Measurements from ENCODE around the gene DLG1.
"Not testable (repeated sequence)": the region's sequence is repeated elsewhere in the genome, so short reads cannot be mapped to it uniquely, and the experiment has no call there.

Gene DLG1

GRCh38 chr3:197212290-197212689 is 86.1 kb downstream of the DLG1 start:
- no peak for DNase-seq (ENCODE audit: low read depth in 4 of 4, low spot score in 1 of 4)

- not testable (repeated sequence) for DNase-seq (ENCODE audit: low read depth in 4 of 4, low spot score in 1 of 4)
These were observed 86.7 kb downstream of the DLG1 start for GRCh38 chr3:197211698-197212097.

DNA sequence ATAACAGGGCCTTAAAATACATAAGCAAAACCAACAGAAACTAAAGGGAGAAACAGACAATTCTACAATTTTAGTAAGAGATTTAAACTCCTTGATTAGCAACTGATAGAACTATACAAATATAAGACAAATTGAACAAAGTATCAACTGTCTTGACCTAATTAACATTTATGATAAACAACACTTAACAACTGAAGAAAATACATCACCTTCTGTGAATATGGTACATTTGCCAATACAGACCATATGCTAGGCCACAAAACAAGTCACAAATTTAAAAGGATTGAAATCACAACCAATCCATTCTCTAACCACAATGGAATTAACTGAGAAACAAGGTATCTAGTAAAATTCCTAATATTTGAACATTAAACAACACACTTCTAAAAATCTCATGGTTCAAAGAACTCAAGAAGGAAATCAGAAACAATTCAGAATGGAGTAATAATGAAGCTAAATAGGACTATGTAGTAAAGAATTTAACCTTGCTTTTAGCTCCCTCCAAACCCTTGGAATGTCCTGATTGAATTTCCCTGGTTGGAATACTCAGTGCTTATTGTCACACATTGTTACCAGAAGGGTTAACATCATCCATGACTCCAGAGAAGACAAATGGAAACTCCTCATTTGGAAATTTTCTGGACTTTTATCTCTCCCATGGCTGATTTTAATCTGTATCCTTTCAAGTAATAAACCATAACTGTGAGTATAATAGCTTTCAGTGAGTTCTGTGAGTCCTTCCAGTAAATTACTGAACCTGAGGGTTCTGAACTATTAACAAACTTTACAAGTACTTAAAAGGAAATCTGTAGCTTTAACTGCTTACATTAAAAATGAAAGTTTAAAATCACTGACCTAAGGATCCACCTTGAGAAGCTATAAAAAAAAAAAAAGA is 88.8 kb downstream of the DLG1 start:
- no peak for DNase-seq (ENCODE audit: low read depth in 4 of 4, low spot score in 1 of 4)

DNA sequence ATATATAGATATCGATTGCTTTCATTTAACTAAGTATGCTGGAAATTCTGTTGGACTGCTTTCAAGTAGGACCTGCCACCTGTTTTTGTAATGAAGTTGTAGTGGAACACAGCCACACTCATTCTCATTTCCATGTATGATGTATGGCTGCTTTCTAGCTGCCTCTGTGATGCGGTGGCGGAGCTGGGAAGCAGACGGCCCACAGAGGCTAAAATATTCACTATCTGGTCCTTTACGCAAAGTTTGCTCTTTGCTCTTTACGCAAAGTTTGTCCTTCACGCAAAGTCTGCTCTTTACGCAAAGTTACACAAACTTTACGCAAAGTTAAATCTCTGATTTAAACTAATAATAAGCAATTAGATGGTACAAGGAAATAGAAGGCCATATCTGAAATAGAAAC is 91.5 kb downstream of the DLG1 start:
- no peak for DNase-seq (ENCODE audit: low read depth in 4 of 4, low spot score in 1 of 4)

GRCh38 chr3:197205675-197206074 is 92.7 kb downstream of the DLG1 start:
- DNase-seq (ENCODE audit: low read depth in 4 of 4, low spot score in 1 of 4), result no peak

DNA sequence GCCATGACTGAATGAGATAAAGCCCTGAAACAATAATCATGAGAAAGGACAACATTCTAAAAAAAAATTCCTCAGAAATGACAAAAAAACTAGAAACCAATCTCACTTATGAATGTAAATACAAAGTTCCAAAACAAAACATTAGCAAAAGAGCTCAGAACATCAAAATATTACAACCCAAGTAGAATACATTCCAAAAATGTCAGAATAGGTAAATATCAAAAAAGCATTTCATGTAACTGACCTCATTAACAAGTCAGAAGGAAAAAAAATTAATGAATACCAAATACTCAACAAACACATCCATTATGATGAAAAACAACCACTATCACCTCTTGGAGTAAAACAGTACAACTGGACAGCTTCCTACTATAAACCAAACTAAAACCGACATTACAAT is 93.1 kb downstream of the DLG1 start:
- DNase-seq (ENCODE audit: low read depth in 4 of 4, low spot score in 1 of 4), result no peak

- DNase-seq (ENCODE audit: low read depth in 4 of 4, low spot score in 1 of 4), result no peak
These were observed 93.7 kb downstream of the DLG1 start for GRCh38 chr3:197204736-197205135.

DNA sequence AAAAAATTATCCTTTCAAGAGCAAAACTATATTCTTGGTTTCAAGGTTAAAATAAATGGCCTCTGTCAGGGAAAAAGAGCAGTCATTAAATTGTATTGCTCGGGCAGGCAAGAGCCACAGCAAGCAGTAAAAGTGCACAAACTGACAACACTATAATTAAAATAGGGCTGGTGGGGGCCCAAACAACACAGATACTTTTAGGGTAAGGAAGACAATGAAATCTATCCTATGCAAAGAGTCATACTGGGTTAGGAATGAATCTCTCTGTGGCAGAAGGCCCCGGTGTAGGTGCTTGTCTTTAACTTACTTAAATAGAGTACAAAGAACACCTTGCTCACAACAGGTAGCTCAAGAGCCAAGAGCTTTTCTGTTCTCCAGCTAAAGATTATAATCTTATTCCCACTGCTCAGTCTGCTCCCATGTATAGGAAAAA is 94.7 kb downstream of the DLG1 start:
- no peak for DNase-seq (ENCODE audit: low read depth in 4 of 4, low spot score in 1 of 4)

DNA sequence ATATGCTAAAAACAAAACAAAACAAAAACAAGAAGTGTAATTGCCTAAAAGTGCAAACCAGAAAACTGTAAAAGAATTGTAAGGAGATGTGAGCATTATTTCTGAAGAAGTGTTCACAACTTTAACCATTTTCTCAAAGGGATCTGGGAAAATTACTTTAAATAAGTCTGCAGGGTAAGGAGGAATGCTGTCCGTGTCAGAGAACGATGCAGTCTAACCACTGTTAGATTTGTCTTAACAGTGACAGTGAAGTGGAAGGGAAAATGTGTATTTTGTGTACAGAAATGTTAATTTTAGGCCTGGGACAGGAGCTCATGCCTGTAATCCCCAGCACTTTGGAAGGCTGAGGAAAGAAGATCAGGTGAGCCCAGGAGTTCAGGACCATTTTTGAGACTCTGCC is 95.7 kb downstream of the DLG1 start:
- DNase-seq (ENCODE audit: low read depth in 4 of 4, low spot score in 1 of 4), result no peak

DNA sequence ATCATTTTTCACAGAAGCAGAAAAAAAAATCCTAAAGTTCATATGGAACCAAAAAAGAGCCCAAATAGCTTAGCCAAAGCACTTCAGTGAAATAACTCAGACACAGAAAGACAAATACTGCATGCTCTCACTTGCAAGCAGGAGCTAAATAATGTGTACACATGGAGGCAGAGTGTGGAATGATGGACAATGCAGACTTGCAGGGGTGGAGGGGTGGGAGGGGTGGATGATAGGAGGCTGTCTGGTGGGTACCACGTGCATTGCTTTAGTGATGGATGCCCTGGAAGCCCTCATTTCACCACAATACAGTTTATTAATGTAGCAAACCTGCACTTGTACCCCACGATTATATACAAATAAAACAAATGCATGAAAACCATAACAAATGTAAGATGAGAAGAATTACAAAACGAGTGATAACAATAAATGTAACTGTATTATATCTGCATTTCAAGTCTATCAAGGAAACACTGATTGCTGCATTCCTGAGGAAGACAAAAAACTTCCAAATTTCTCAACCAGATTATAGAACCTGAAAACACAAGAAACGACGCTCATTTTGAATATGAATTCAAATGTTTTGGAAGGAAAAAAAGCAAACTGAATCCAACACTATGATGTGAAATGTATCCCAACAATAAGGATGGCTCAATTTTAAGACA is 96.5 kb downstream of the DLG1 start:
- DNase-seq (ENCODE audit: low read depth in 4 of 4, low spot score in 1 of 4), result no peak

- DNase-seq (ENCODE audit: low read depth in 4 of 4, low spot score in 1 of 4), result not testable (repeated sequence)
These were observed 97.6 kb downstream of the DLG1 start for GRCh38 chr3:197200856-197201255.

DNA sequence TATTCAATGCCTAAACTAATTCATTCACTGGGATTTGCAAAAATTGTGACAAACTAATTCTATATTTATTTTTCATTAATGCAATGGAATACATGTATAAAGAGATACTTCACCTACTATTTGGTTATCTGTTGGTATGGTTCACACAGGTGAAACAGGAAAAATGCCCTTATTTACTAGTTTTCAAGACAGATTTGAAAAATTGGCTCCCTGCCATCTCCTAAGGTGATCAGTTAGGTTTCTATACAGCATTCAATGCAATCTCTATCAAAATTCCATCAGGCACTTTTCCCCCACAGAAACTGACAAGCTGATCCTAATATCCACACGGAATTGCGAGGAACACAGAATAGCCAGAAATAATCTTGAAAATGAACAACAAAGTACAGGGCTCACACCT is 101.1 kb downstream of the DLG1 start:
- no peak for DNase-seq (ENCODE audit: low read depth in 4 of 4, low spot score in 1 of 4)

DNA sequence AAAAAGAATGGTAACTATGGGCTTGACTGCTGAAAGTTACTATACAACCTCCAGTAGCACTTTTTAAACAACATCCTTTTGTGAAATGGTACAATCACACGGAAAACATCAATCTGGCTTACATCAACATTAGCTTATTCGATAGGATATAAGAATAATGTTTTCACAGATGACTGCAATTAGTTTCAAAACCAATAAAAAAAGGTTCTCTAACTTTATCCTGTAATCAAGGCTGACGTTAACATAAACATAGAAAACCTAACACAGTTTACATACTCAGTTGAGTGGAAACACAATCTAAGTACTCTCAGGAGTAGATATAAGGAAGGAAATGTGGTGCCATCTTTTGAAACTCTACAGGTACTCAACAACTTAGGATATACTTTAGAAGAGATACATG is 102.2 kb downstream of the DLG1 start:
- no peak for DNase-seq (ENCODE audit: low read depth in 4 of 4, low spot score in 1 of 4)

- DNase-seq (ENCODE audit: low read depth in 4 of 4, low spot score in 1 of 4), result no peak
These were observed 103.1 kb downstream of the DLG1 start for GRCh38 chr3:197195326-197195725.

DNA sequence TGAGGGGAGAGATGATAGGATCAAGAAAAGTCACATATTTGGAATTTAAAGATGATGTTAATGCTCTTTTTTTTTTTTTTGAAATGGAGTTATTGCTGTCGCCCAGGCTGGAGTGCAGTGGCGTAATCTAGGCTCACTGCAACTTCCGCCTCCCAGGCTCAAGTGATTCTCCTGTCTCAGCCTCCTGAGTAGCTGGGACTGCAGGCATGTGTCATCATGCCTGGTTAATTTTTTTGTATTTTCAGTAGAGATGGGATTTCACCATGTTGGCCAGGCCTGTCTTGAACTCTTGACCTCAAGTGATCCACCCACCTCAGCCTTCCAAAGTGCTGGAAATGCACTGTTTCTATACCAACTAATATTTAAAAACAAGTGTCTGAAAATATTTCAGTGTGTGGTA is 104.7 kb downstream of the DLG1 start:
- not testable (repeated sequence) for DNase-seq (ENCODE audit: low read depth in 4 of 4, low spot score in 1 of 4)

- DNase-seq (ENCODE audit: low read depth in 4 of 4, low spot score in 1 of 4), result no peak
These were observed 106.5 kb downstream of the DLG1 start for GRCh38 chr3:197191897-197192296.

DNA sequence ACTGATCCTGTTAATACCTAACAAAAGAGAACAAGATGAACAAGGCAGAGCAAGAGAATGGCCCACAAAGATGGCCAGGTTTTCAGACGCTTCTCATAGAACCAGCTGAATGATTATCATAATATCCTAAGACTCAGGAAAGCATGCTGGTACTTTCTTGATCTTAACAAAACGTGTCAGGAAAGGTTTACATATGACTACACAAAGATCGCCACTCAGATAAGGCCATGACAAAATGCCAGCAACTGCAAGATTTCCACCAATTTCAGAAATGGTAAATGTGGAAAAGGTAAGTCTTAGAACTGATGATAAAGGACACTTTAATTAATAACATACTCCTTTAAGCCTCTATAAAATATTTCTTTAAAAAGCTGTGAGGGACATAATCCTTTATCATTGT is 108.8 kb downstream of the DLG1 start:
- DNase-seq (ENCODE audit: low read depth in 4 of 4, low spot score in 1 of 4), result no peak

GRCh38 chr3:197188963-197189362 is 109.4 kb downstream of the DLG1 start:
- DNase-seq (ENCODE audit: low read depth in 4 of 4, low spot score in 1 of 4), result no peak

DNA sequence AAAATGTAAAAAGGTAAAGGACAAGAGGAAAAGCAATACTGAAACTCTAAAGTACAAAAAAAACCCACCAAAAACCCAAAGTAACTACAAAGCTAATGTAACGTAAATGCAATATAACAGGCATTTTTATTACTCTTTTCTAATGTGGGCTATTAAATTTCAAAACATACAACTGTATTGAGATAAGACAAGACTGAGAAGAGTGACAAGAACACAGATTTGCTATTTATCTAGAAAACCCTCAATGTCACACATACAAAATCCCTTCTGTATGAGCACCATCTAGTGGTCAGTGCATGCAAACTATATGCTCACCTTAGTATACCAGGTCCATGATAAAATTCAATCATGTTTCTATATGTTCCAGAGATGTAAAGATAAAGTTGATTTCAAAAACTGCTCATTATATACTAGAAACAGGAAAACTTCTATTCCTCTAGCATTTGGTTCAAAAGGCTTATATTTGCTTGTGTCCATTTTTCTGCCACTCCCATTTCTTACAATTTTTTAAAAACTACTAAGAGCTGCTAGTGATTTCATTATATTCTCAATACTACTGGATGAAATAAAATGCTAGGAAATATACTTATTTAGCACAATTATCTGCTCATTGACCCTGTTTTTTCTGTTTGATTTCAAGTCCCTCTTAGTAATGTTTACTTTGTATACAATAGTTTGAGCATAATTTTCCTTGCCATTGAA is 111.4 kb downstream of the DLG1 start:
- no peak for DNase-seq (ENCODE audit: low read depth in 4 of 4, low spot score in 1 of 4)

DNA sequence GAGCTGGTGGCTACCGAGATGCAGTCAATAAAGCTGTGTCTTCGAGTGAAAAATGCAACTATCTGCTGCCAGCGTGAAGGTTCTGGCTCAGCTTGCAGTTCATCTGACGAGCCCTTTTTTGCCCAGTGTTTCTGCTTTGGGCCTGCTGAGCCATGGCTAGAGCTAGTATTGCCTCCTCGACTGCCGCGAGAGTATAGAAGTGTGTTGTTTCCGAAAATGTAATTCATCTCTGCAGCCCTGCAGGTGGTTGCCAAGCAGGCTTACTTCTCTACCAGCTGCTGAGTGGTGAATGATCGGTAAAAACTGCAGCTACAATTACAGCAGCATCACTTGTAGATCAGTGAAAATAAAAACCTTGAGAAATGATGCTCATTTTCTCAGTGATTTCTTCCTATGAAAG is 114.8 kb downstream of the DLG1 start:
- DNase-seq (ENCODE audit: low read depth in 4 of 4, low spot score in 1 of 4), result no peak

DNA sequence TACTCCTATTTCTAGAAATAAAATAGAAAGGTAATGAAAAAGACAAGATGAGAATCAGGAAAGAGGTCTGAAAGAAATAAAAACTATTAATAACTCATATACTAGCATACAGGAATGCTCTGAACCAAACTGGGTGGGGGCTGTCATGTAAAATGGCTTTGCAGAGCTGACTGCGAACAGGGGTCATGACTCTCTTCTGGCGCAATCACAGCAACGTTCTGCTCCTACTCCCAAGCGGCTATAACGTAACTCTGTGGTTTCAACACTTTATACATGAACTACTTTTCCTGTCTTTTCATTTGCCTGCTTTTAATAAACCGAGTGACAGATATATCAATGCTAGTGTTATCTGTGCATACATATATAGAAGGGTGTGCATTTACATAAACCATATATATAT is 116.7 kb downstream of the DLG1 start:
- no peak for DNase-seq (ENCODE audit: low read depth in 4 of 4, low spot score in 1 of 4)

- DNase-seq (ENCODE audit: low read depth in 4 of 4, low spot score in 1 of 4), result no peak
These were observed 119.4 kb downstream of the DLG1 start for GRCh38 chr3:197178998-197179397.
